BLaER1 (cell line): ENCODE data around the gene PREP.

ENCODE experiments used
- H3K27ac ChIP-seq: shearing (Covaris generic); formaldehyde crosslinking; 2 replicates; pipeline ENCODE4 v1.8.1; 2022
- H3K27me3 ChIP-seq: shearing (Covaris generic); formaldehyde crosslinking; 2 replicates; pipeline ENCODE4 v1.8.1; 2022
- H3K36me3 ChIP-seq: shearing (Covaris generic); formaldehyde crosslinking; 2 replicates; pipeline ENCODE4 v1.8.1; 2022
- H3K4me1 ChIP-seq: shearing (Covaris generic); formaldehyde crosslinking; 2 replicates; pipeline ENCODE4 v1.8.1; 2022
- H3K4me2 ChIP-seq: shearing (Covaris generic); formaldehyde crosslinking; 2 replicates; pipeline ENCODE4 v1.8.1; 2022
- H3K4me3 ChIP-seq: shearing (Covaris generic); formaldehyde crosslinking; 2 replicates; pipeline ENCODE4 v1.8.1; 2022
- H3K9ac ChIP-seq: shearing (Covaris generic); formaldehyde crosslinking; 2 replicates; pipeline ENCODE4 v1.8.1; 2022
- H3K9me3 ChIP-seq: shearing (Covaris generic); formaldehyde crosslinking; 2 replicates; pipeline ENCODE4 v1.8.1; 2022
- H4K20me1 ChIP-seq: shearing (Covaris generic); formaldehyde crosslinking; 2 replicates; pipeline ENCODE4 v1.8.1; 2022
- Cebpa-rat ChIP-seq: shearing (Covaris generic); IDR thresholded peaks from 2 replicates; pipeline ENCODE4 v1.8.1; 2022

PREP gene

GRCh38 chr6:105279463-105279862, 123.4 kb downstream of the PREP start:
- no peaks in the 10 kb centered on the region for H3K27me3 ChIP-seq
- H3K27ac ChIP-seq = no peak overlapping the region
- no peak overlapping the region for H3K4me3 ChIP-seq
- peaks cover 91% of the 10 kb centered on the region for H3K36me3 ChIP-seq
- no peak overlapping the region for H3K4me2 ChIP-seq
- no peak for TF ChIP-seq Cebpa-rat
- no peak overlapping the region for H3K9ac ChIP-seq
- H3K4me1 ChIP-seq = no peaks in the 10 kb centered on the region
- H4K20me1 ChIP-seq = no peaks in the 10 kb centered on the region
- H3K9me3 ChIP-seq = no peaks in the 10 kb centered on the region

- H3K9me3 ChIP-seq = no peaks in the 10 kb centered on the region
- no peaks in the 10 kb centered on the region for H3K4me1 ChIP-seq
- TF ChIP-seq Cebpa-rat = no peak
- H3K27ac ChIP-seq = no peak overlapping the region
- H4K20me1 ChIP-seq = no peaks in the 10 kb centered on the region
- no peaks in the 10 kb centered on the region for H3K27me3 ChIP-seq
- H3K9ac ChIP-seq = no peak overlapping the region
- no peak overlapping the region for H3K4me3 ChIP-seq
- no peak overlapping the region for H3K4me2 ChIP-seq
- H3K36me3 ChIP-seq = peaks cover 87% of the 10 kb centered on the region
These were observed 124.1 kb downstream of the PREP start for GRCh38 chr6:105278813-105279212.

GRCh38 chr6:105278035-105278434, 124.8 kb downstream of the PREP start:
- Histone ChIP-seq H3K4me3 (no peak overlapping the region), H3K27me3 (no peaks in the 10 kb centered on the region), H3K36me3 (peaks cover 82% of the 10 kb centered on the region), H3K9me3 (no peaks in the 10 kb centered on the region), H4K20me1 (no peaks in the 10 kb centered on the region), H3K9ac (no peak overlapping the region), H3K4me1 (no peaks in the 10 kb centered on the region), H3K4me2 (no peak overlapping the region), H3K27ac (no peak overlapping the region)
- no peak for TF ChIP-seq Cebpa-rat

GRCh38 chr6:105276374-105276773, 126.5 kb downstream of the PREP start:
- H4K20me1 ChIP-seq = no peaks in the 10 kb centered on the region
- no peaks in the 10 kb centered on the region for H3K4me1 ChIP-seq
- H3K27me3 ChIP-seq = no peaks in the 10 kb centered on the region
- H3K4me3 ChIP-seq = no peak overlapping the region
- H3K36me3 ChIP-seq = peaks cover 65% of the 10 kb centered on the region
- TF ChIP-seq Cebpa-rat = no peak
- H3K4me2 ChIP-seq = no peak overlapping the region
- H3K9ac ChIP-seq = no peak overlapping the region
- no peak overlapping the region for H3K27ac ChIP-seq
- no peaks in the 10 kb centered on the region for H3K9me3 ChIP-seq

GRCh38 chr6:105275542-105275941, 127.3 kb downstream of the PREP start:
- Histone ChIP-seq H3K27ac (no peak overlapping the region), H3K9me3 (no peaks in the 10 kb centered on the region), H4K20me1 (no peaks in the 10 kb centered on the region), H3K4me1 (no peaks in the 10 kb centered on the region), H3K27me3 (no peaks in the 10 kb centered on the region), H3K4me2 (no peak overlapping the region), H3K4me3 (no peak overlapping the region), H3K9ac (no peak overlapping the region), H3K36me3 (peaks cover 57% of the 10 kb centered on the region)
- TF ChIP-seq Cebpa-rat = no peak

GRCh38 chr6:105274678-105275077, 128.2 kb downstream of the PREP start:
- H3K9ac ChIP-seq = no peak overlapping the region
- no peak for TF ChIP-seq Cebpa-rat
- no peaks in the 10 kb centered on the region for H3K27me3 ChIP-seq
- peaks cover 49% of the 10 kb centered on the region for H3K36me3 ChIP-seq
- no peak overlapping the region for H3K4me3 ChIP-seq
- H4K20me1 ChIP-seq = no peaks in the 10 kb centered on the region
- H3K27ac ChIP-seq = no peak overlapping the region
- no peak overlapping the region for H3K4me2 ChIP-seq
- H3K9me3 ChIP-seq = no peaks in the 10 kb centered on the region
- H3K4me1 ChIP-seq = no peaks in the 10 kb centered on the region

- Histone ChIP-seq H3K4me1 (no peaks in the 10 kb centered on the region), H3K4me3 (no peak overlapping the region), H4K20me1 (no peaks in the 10 kb centered on the region), H3K27me3 (no peaks in the 10 kb centered on the region), H3K9ac (no peak overlapping the region), H3K27ac (no peak overlapping the region), H3K4me2 (no peak overlapping the region), H3K9me3 (no peaks in the 10 kb centered on the region), H3K36me3 (peaks cover 40% of the 10 kb centered on the region)
- no peak for TF ChIP-seq Cebpa-rat
These were observed 129.3 kb downstream of the PREP start for GRCh38 chr6:105273589-105273988.

- Histone ChIP-seq H3K4me3 (no peak overlapping the region), H3K9me3 (no peaks in the 10 kb centered on the region), H3K4me1 (no peaks in the 10 kb centered on the region), H3K27ac (no peak overlapping the region), H3K27me3 (no peaks in the 10 kb centered on the region), H3K4me2 (no peak overlapping the region), H3K9ac (no peak overlapping the region), H3K36me3 (peaks cover 32% of the 10 kb centered on the region), H4K20me1 (no peaks in the 10 kb centered on the region)
- TF ChIP-seq Cebpa-rat = no peak
These were observed 130.1 kb downstream of the PREP start for GRCh38 chr6:105272786-105273185.

GRCh38 chr6:105270511-105270910, 132.4 kb downstream of the PREP start:
- Histone ChIP-seq H3K27ac (no peak overlapping the region), H4K20me1 (no peaks in the 10 kb centered on the region), H3K4me2 (no peak overlapping the region), H3K9ac (no peak overlapping the region), H3K9me3 (no peaks in the 10 kb centered on the region), H3K27me3 (no peaks in the 10 kb centered on the region), H3K4me3 (no peak overlapping the region), H3K36me3 (peaks cover 13% of the 10 kb centered on the region), H3K4me1 (no peaks in the 10 kb centered on the region)
- no peak for TF ChIP-seq Cebpa-rat

GRCh38 chr6:105269390-105269789, 133.5 kb downstream of the PREP start:
- no peaks in the 10 kb centered on the region for H3K27me3 ChIP-seq
- 0 out of 2 replicates have a peak, but pooled peaks cover 2% of the 10 kb centered on the region for H3K36me3 ChIP-seq
- TF ChIP-seq Cebpa-rat = no peak
- H3K27ac ChIP-seq = no peak overlapping the region
- no peak overlapping the region for H3K4me3 ChIP-seq
- H3K9ac ChIP-seq = no peak overlapping the region
- H3K9me3 ChIP-seq = no peaks in the 10 kb centered on the region
- H3K4me1 ChIP-seq = no peaks in the 10 kb centered on the region
- H4K20me1 ChIP-seq = no peaks in the 10 kb centered on the region
- H3K4me2 ChIP-seq = no peak overlapping the region
